ENCODE results near the gene WDR76. TPM values are rescaled to one million over a fixed set of nuclear protein-coding genes. Genes with fewer than 3 reads are reported as not detected.
"Not testable (repeated sequence)": the region's sequence is repeated elsewhere in the genome, so short reads cannot be mapped to it uniquely, and the experiment has no call there.

WDR76 gene
- total RNA-seq, 1 donor = 15.1 TPM

- peak; percentile 62 for DNase-seq (ENCODE audit: low read depth)
- TF ChIP-seq CTCF (IDR thresholded peaks at IDR 0.05; ENCODE audit: insufficient read depth, low read depth, low read length) = no peak
- H3K4me3 ChIP-seq (ENCODE audit: low read depth, low read length) = peak overlapping the region; percentile 30
These were observed 5.3 kb upstream of the WDR76 start for GRCh38 chr15:43821505-43821904.

DNA sequence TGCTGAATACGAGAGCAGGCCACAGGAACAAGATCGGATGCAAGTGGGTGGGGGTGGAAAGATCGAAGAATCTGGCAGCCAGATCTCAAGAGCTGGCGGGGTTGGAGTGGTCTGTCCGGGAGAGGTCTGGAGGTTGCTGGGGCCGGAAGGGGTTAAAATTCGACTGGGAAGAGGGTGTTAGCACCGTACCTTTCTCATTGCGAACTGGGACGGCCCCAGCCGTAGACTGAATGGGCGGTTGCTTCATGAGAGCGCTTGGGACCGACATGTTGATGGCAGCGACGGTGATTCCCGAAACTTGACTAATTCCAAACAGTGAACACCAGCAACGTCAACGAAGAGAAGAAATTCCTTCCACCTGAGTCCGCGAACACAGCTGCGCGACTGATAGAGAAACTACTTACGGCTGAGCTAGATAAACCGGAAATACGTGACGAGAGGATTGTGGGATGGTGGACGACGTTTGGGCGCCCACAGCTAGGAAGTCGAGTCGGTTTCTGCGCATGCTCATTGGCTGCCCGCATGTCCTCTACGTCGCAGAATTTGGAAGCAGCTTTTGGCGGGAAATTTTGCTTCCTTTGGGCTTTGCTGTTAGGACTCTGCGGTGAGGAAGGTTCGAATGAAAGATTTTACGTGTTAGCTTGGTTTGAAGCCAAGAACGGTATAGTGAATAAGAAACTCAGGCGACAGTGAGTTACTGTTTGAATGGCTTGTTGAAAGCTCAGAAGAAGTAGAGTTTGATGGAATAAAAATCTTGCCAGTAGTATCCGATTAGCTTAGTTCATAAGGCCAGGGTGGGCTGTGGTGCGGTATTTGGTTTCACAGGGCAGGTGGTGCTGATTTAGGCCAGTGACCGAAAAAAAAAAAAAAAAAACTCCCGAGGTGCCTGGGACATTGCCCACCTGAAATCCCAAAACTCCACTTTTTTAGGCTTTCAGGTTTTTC is 2.2 kb upstream of the WDR76 start, which contains the start of gene MFAP1:
TSS of gene MFAP1 (minus strand) at position 389 of the 945 bp plus-strand sequence. CDS start at position 268, 121 bp downstream.
- TF ChIP-seq CTCF (IDR thresholded peaks at IDR 0.05; ENCODE audit: insufficient read depth, low read depth, low read length) = no peak
- peak; percentile 98 for DNase-seq (ENCODE audit: low read depth)
- H3K4me3 ChIP-seq (ENCODE audit: low read depth, low read length) = peak within 1 kb of the TSS; percentile 79

DNA sequence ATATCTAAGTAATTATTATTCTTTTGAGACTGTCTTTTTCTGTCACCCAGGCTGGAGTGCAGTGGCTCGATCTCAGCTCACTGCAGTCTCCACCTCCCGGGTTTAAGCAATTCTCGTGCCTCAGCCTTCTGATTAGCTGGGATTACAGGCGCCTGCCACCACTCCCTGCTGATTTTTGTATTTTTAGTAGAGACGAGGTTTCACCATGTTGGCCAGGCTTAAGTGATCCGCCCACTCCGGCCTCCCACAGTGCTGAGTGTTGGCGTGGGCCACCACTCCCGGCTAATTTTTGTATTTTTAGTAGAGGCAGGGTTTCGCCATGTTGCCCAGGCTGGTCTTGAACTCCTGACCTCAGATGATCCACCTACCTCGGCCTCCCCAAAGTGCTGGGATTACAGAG is 1.5 kb upstream of the WDR76 start:
- not testable (repeated sequence) for DNase-seq (ENCODE audit: low read depth); H3K4me3 ChIP-seq (ENCODE audit: low read depth, low read length)

GRCh38 chr15:43826029-43826507 is 734 bp upstream of the WDR76 start:
- peak overlapping the region; percentile 73 for H3K4me3 ChIP-seq (ENCODE audit: low read depth, low read length)
- TF ChIP-seq CTCF (IDR thresholded peaks at IDR 0.05; ENCODE audit: insufficient read depth, low read depth, low read length) = no peak
- DNase-seq (ENCODE audit: low read depth) = no peak

DNA sequence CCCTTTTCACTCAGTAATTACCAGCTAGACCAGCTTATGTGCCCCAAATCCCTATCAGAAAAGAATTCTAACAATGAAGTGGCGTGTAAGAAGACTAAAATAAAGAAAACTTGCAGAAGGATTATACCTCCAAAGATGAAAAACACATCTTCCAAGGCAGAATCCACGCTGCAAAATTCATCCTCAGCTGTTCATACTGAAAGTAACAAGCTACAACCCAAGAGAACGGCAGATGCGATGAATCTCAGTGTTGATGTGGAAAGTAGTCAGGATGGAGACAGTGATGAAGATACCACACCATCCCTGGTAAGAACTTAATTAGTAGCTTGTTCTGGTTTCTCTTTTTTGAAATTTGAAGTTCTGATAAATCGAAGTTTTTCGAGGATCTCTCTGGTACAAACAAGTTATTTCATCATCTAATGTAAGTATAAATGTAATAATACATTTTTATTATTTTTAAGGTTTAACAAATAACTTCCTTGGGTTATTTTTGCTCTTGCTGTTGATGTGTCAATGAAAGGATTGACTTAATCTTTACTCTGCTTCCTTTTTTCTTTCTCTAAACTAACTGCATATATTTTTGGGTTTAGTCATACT is 1.4 kb downstream of the WDR76 start:
- TF ChIP-seq CTCF (IDR thresholded peaks at IDR 0.05; ENCODE audit: insufficient read depth, low read depth, low read length) = no peak
- peak overlapping the region; percentile 73 for H3K4me3 ChIP-seq (ENCODE audit: low read depth, low read length)
- DNase-seq (ENCODE audit: low read depth) = peak; percentile 21

- H3K4me3 ChIP-seq (ENCODE audit: low read depth, low read length); DNase-seq (ENCODE audit: low read depth): not testable (repeated sequence)
These were observed 3.2 kb downstream of the WDR76 start for GRCh38 chr15:43829951-43830540.

DNA sequence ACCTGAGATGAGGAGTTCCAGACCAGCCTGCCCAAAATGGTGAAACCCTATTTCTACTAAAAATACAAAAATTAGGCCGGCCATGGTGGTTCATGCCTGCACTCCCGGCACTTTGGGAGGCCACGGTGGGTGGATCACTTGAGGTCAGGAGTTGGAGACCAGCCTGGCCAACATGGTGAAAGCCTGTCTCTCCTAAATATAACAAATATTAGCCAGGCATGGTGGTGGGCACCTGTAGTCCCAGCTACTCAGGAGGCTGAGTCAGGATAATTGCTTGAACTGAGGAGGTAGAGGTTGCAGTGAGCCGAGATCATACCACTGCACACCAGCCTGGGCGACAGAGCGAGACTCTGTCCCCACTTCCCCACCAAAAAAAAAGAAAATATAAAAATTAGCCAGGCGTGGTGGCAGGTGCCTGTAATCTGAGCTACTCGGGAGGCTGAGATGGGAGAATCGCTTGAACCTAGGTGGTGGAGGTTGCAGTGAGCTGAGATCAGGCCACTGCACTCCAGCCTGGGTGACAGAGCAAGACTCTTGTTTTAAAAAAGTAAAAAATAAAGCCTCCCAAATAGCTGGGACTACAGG is 4.0 kb downstream of the WDR76 start:
- not testable (repeated sequence) for DNase-seq (ENCODE audit: low read depth); H3K4me3 ChIP-seq (ENCODE audit: low read depth, low read length)

- DNase-seq (ENCODE audit: low read depth); H3K4me3 ChIP-seq (ENCODE audit: low read depth, low read length): not testable (repeated sequence)
These were observed 4.8 kb downstream of the WDR76 start for GRCh38 chr15:43831519-43832052.

DNA sequence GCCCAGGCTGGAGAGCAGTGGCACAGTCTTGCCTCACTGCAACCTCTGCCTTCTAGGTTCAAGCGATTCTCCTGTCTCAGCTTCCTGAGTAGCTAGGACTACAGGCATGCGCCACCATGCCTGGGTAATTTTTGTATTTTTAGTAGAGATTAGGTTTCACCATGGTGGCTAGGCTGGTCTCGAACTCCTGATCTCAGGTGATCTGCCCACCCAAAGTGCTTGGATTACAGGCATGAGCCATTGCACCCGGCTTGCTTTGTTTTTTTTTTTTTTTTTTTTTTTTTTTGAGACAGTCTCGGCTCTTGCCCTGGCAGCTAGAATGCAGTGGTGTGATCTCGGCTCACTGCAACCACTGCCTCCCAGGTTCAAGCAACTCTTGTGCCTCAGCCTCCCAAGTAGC is 5.7 kb downstream of the WDR76 start:
- not testable (repeated sequence) for H3K4me3 ChIP-seq (ENCODE audit: low read depth, low read length); DNase-seq (ENCODE audit: low read depth)

All from fibroblast of villous mesenchyme (primary cell).